Memory B cell (primary cell): ENCODE measurements around the gene NRP1.

Source experiments
- ATAC-seq: fragments of 150-1000 bp; cut with Tn5 transposase; 2 replicates; pipeline ENCODE4 v1.10.0; 2021; ENCODE audit warnings: low read depth, mild to moderate bottlenecking, moderate library complexity
- DNase-seq, 2 donors: peaks; one replicate each; pipeline ENCODE4 v3.0.0; 2022; ENCODE audit warnings: low spot score in 2 of 2
- H3K27ac Mint-ChIP-seq: one replicate; pipeline ENCODE4 v1.8.0; 2022; ENCODE audit warnings: mild to moderate bottlenecking, moderate library complexity, mixed read lengths
- H3K27me3 Mint-ChIP-seq: one replicate; pipeline ENCODE4 v1.8.0; 2022; ENCODE audit warnings: mixed read lengths
- H3K36me3 Mint-ChIP-seq: one replicate; pipeline ENCODE4 v1.8.0; 2022; ENCODE audit warnings: mild to moderate bottlenecking, mixed read lengths
- H3K4me1 Mint-ChIP-seq: one replicate; pipeline ENCODE4 v1.8.0; 2022; ENCODE audit warnings: mixed read lengths
- H3K4me3 Mint-ChIP-seq: one replicate; pipeline ENCODE4 v1.8.0; 2022; ENCODE audit warnings: mild to moderate bottlenecking, moderate library complexity, mixed read lengths
- H3K9me3 Mint-ChIP-seq: one replicate; pipeline ENCODE4 v1.8.0; 2022; ENCODE audit warnings: mixed read lengths

NRP1 gene

GRCh38 chr10:33265621-33266020 lies 68.8 kb downstream of the NRP1 start:
- Mint-ChIP-seq H3K4me1 (no peaks in the 10 kb centered on the region), H3K4me3 (no peak overlapping the region), H3K27me3 (peaks cover 9% of the 10 kb centered on the region), H3K9me3 (peaks cover 3% of the 10 kb centered on the region), H3K27ac (no peak overlapping the region), H3K36me3 (peaks cover 4% of the 10 kb centered on the region)
- DNase-seq (no peak), ATAC-seq (no peak)

GRCh38 chr10:33263453-33263852 lies 71.0 kb downstream of the NRP1 start:
- no peak for ATAC-seq

GRCh38 chr10:33262871-33263270 lies 71.6 kb downstream of the NRP1 start:
- DNase-seq = no peak
- Mint-ChIP-seq H3K9me3 (peaks cover 3% of the 10 kb centered on the region), H3K36me3 (peaks cover 4% of the 10 kb centered on the region), H3K27ac (no peak overlapping the region), H3K4me3 (no peak overlapping the region), H3K27me3 (peaks cover 10% of the 10 kb centered on the region), H3K4me1 (no peaks in the 10 kb centered on the region)
- ATAC-seq = no peak

More at GRCh38 chr10:33263453-33263852, 71.0 kb downstream of the NRP1 start:
- Mint-ChIP-seq H3K27ac (no peak overlapping the region), H3K27me3 (peaks cover 12% of the 10 kb centered on the region), H3K4me3 (no peak overlapping the region), H3K36me3 (peaks cover 4% of the 10 kb centered on the region), H3K9me3 (peaks cover 3% of the 10 kb centered on the region), H3K4me1 (no peaks in the 10 kb centered on the region)
- no peak for DNase-seq

GRCh38 chr10:33260403-33261149 lies 73.9 kb downstream of the NRP1 start:
- no peak overlapping the region for H3K4me3 Mint-ChIP-seq
- H3K27ac Mint-ChIP-seq = no peak overlapping the region
- DNase-seq (no peak), ATAC-seq (no peak)
- H3K27me3 Mint-ChIP-seq = peaks cover 8% of the 10 kb centered on the region
- H3K36me3 Mint-ChIP-seq = peaks cover 1% of the 10 kb centered on the region
- peaks cover 1% of the 10 kb centered on the region for H3K9me3 Mint-ChIP-seq
- H3K4me1 Mint-ChIP-seq = no peaks in the 10 kb centered on the region

GRCh38 chr10:33258967-33259366 lies 75.5 kb downstream of the NRP1 start:
- Mint-ChIP-seq H3K4me3 (no peak overlapping the region), H3K27me3 (peaks cover 4% of the 10 kb centered on the region), H3K4me1 (no peaks in the 10 kb centered on the region), H3K27ac (no peak overlapping the region), H3K36me3 (peaks cover 1% of the 10 kb centered on the region), H3K9me3 (peaks cover 1% of the 10 kb centered on the region)
- ATAC-seq (no peak), DNase-seq (no peak)

GRCh38 chr10:33257439-33258080 lies 76.9 kb downstream of the NRP1 start:
- no peaks in the 10 kb centered on the region for H3K36me3 Mint-ChIP-seq
- ATAC-seq (no peak), DNase-seq (no peak)
- no peak overlapping the region for H3K27ac Mint-ChIP-seq
- no peaks in the 10 kb centered on the region for H3K4me1 Mint-ChIP-seq
- no peak overlapping the region for H3K4me3 Mint-ChIP-seq
- H3K27me3 Mint-ChIP-seq = peaks cover 3% of the 10 kb centered on the region
- H3K9me3 Mint-ChIP-seq = no peaks in the 10 kb centered on the region

DNA sequence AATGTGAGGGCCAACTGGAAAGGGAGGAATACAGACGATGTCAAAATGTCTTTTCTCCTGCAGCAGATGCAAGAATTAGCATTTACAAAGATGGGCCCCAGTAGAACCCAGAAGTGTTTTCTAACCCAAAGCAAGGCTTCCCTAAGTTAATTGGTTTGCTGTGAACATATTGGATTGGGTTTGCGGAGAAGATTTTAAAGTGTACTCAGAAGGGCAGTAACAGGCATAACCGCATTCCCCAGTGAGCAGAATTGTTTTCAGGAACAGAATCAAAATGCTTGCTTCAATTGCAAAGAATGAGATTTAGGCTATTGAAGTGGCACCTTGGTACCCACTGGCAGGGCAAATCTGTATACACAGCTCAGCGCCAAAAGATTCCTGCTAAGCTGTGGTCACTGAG lies 78.0 kb downstream of the NRP1 start:
- H3K4me3 Mint-ChIP-seq = no peak overlapping the region
- peaks cover 1% of the 10 kb centered on the region for H3K9me3 Mint-ChIP-seq
- H3K36me3 Mint-ChIP-seq = no peaks in the 10 kb centered on the region
- peaks cover 5% of the 10 kb centered on the region for H3K27me3 Mint-ChIP-seq
- ATAC-seq = no peak
- H3K4me1 Mint-ChIP-seq = no peaks in the 10 kb centered on the region
- no peak overlapping the region for H3K27ac Mint-ChIP-seq
- no peak for DNase-seq

GRCh38 chr10:33254556-33255160 lies 79.8 kb downstream of the NRP1 start:
- H3K9me3 Mint-ChIP-seq = peaks cover 1% of the 10 kb centered on the region
- H3K27ac Mint-ChIP-seq = no peak overlapping the region
- no peak for DNase-seq
- H3K4me1 Mint-ChIP-seq = no peaks in the 10 kb centered on the region
- ATAC-seq = no peak
- H3K4me3 Mint-ChIP-seq = no peak overlapping the region
- H3K27me3 Mint-ChIP-seq = peaks cover 5% of the 10 kb centered on the region
- H3K36me3 Mint-ChIP-seq = no peaks in the 10 kb centered on the region

DNA sequence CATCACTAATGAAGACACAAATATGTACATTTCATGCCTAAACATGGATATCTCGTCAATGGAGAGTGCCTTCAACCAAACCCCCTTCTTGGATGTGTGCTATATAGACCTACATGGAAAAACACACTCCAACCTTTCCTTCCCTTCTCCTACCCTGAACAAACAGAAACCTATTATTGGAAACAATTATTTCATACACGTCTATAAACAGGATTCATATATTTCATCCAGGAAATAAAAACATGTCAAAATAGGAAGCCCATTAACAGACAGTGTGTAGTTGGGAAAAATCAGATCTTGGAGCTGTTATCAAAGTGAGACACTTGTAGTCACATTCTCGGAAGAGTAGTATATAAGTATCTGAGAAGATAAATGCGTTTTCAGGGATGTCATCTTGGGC lies 81.1 kb downstream of the NRP1 start:
- Mint-ChIP-seq H3K4me1 (no peaks in the 10 kb centered on the region), H3K36me3 (no peaks in the 10 kb centered on the region), H3K9me3 (peaks cover 1% of the 10 kb centered on the region), H3K27ac (no peak overlapping the region), H3K27me3 (peaks cover 2% of the 10 kb centered on the region), H3K4me3 (no peak overlapping the region)
- DNase-seq (no peak), ATAC-seq (no peak)

GRCh38 chr10:33252794-33253203 lies 81.7 kb downstream of the NRP1 start:
- H3K36me3 Mint-ChIP-seq = no peaks in the 10 kb centered on the region
- H3K4me3 Mint-ChIP-seq = no peak overlapping the region
- H3K9me3 Mint-ChIP-seq = peaks cover 1% of the 10 kb centered on the region
- H3K27me3 Mint-ChIP-seq = peaks cover 2% of the 10 kb centered on the region
- H3K27ac Mint-ChIP-seq = no peak overlapping the region
- DNase-seq (no peak), ATAC-seq (no peak)
- H3K4me1 Mint-ChIP-seq = no peaks in the 10 kb centered on the region

- Mint-ChIP-seq H3K4me3 (no peak overlapping the region), H3K36me3 (no peaks in the 10 kb centered on the region), H3K9me3 (peaks cover 1% of the 10 kb centered on the region), H3K27ac (no peak overlapping the region), H3K27me3 (peaks cover 2% of the 10 kb centered on the region), H3K4me1 (no peaks in the 10 kb centered on the region)
- no peak for DNase-seq
- ATAC-seq = no peak
Measured at GRCh38 chr10:33252324-33252723, 82.1 kb downstream of the NRP1 start.

GRCh38 chr10:33249659-33250345 lies 84.7 kb downstream of the NRP1 start:
- Mint-ChIP-seq H3K27ac (no peak overlapping the region), H3K9me3 (peaks cover 1% of the 10 kb centered on the region), H3K27me3 (peaks cover 2% of the 10 kb centered on the region), H3K4me3 (no peak overlapping the region), H3K4me1 (peaks cover 5% of the 10 kb centered on the region), H3K36me3 (no peaks in the 10 kb centered on the region)
- DNase-seq (no peak), ATAC-seq (no peak)

GRCh38 chr10:33249137-33249536 lies 85.3 kb downstream of the NRP1 start:
- Mint-ChIP-seq H3K9me3 (peaks cover 1% of the 10 kb centered on the region), H3K36me3 (no peaks in the 10 kb centered on the region), H3K4me1 (peaks cover 7% of the 10 kb centered on the region), H3K27me3 (peaks cover 2% of the 10 kb centered on the region), H3K27ac (no peak overlapping the region), H3K4me3 (no peak overlapping the region)
- ATAC-seq (no peak), DNase-seq (no peak)

DNA sequence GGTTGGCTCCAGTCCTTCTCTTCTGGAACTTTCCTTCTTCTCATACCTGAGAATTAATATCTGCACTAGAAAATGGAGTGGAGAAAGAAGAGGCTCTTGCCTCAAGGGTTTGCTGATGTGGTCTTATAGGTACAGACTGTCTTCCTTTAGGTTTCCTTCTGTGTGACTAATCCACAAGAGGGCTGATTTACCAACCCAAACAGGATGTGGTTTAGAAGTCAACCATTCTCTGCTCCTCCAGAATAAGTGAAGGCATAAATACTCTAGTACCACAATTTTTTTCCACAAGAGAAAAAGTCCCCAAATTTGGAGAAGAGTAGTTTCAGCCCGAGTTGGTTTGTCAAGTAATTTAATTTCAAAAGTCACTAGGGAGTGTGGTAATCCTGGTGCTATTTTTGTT lies 85.8 kb downstream of the NRP1 start:
- Mint-ChIP-seq H3K9me3 (peaks cover 1% of the 10 kb centered on the region), H3K4me3 (no peak overlapping the region), H3K36me3 (no peaks in the 10 kb centered on the region), H3K27ac (no peak overlapping the region), H3K27me3 (peaks cover 2% of the 10 kb centered on the region), H3K4me1 (peaks cover 7% of the 10 kb centered on the region)
- DNase-seq = no peak
- ATAC-seq = no peak
